Measurements from ENCODE around the gene PPCS. TPM values are rescaled to one million over a fixed set of nuclear protein-coding genes. Genes with fewer than 3 reads are reported as not detected.
A peak's percentile ranks its signal among the peaks of the same experiment; 100 is the strongest.
"Not testable (repeated sequence)": the region's sequence is repeated elsewhere in the genome, so short reads cannot be mapped to it uniquely, and the experiment has no call there.

PPCS gene
- polyA plus RNA-seq, 4 donors = 76.9 to 88.1 (median 83.7) TPM

GRCh38 chr1:42449256-42449655, 7.1 kb upstream of the PPCS start:
- DNase-seq (ENCODE audit: low read depth in 4 of 4, low spot score in 2 of 4) = no peak

DNA sequence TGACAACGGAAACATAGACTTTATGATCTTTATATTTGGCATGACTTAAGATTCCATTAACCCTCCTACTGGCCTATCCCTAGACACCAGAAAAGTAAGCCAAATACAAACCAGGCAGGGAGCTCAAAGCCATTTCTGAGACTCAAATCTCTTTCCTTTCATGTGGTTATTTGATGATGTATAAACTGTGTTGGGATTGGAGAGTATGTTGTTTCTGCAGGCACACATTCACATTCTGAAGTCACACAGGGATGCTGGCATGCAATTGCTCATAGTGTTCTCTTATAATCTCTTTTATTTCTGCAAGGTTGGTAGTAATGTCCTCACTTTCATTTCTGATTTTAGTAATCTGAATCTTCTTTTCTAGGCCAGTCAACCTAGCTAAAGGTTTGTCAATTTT, 6.3 kb upstream of the PPCS start:
- no peak for DNase-seq (ENCODE audit: low read depth in 4 of 4, low spot score in 2 of 4)

DNA sequence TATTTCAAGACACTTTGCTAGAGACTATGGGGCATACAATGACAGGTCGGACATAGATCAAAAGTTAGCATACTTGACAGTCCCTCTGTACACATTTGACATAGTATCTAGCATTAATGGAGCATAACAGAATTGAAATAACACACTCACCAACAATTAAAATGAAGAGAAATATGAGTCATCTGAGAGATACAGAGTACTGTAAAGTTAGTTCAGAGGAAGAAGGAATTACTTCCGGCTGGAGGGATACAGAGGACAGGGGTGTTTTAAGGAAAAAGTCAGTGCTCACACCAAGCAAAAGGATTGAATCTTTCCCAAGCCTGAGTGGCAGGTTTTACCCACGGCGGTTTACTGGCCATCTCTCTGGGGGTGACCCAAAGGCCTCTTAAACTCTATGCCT, 3.0 kb upstream of the PPCS start:
- no peak for DNase-seq (ENCODE audit: low read depth in 4 of 4, low spot score in 2 of 4)

DNA sequence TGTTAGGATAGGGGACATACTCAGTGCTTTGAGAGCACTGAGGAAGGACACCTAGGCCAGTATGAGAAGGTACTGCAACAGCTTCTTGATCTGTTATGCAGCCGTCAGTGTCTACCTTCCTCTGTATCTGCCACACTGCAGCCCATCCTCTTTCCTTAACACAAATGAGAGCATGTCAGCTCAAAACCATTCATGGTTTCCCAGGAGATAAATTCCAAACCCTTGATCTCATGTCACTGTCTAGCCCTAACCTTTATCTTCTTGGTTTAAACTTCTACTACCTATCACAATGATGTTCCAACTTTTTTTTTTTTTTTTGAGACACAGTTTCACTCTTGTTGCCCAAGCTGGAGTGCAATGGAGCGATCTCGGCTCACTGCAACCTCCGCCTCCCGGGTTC, 1.9 kb upstream of the PPCS start:
- DNase-seq (ENCODE audit: low read depth in 4 of 4, low spot score in 2 of 4) = no peak

- peak in 3 of 4 donors; percentile 19 to 50 (median 32) for DNase-seq (ENCODE audit: low read depth in 4 of 4, low spot score in 2 of 4)
Observed at GRCh38 chr1:42456754-42457089, 379 bp downstream of the PPCS start.

- DNase-seq (ENCODE audit: low read depth in 4 of 4, low spot score in 2 of 4) = no peak
Observed at GRCh38 chr1:42461196-42461595, 4.9 kb downstream of the PPCS start.

GRCh38 chr1:42462828-42463763, 6.8 kb downstream of the PPCS start, which contains the start of gene CCDC30:
TSS of gene CCDC30 (plus strand) at chr1:42463286. CDS start at chr1:42480552, 17,266 bp downstream.
- peak; percentile 89 to 97 (median 94) for DNase-seq (ENCODE audit: low read depth in 4 of 4, low spot score in 2 of 4)

DNA sequence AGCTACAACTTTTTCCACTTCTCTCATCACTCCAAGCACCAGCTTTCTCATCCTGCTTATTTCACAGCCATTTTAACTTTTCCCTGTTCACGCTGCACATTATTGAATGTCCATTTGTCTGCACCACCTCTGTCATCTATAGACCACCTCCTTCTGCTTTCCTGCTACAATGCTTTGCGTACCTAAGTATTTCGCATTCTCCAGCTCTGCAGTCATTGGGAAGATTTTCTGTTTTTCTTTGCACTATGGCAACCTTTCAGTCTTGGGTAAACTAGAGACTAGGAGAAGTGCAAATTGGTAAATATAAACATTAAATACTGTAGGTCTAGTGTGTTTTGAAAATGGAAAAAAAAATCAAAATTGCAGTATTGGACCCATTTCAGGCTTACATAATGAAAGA, 7.6 kb downstream of the PPCS start:
- peak in 2 of 4 donors; percentile 13 for DNase-seq (ENCODE audit: low read depth in 4 of 4, low spot score in 2 of 4)

- no peak for DNase-seq (ENCODE audit: low read depth in 4 of 4, low spot score in 2 of 4)
Observed at GRCh38 chr1:42466030-42466429, 9.7 kb downstream of the PPCS start.

DNA sequence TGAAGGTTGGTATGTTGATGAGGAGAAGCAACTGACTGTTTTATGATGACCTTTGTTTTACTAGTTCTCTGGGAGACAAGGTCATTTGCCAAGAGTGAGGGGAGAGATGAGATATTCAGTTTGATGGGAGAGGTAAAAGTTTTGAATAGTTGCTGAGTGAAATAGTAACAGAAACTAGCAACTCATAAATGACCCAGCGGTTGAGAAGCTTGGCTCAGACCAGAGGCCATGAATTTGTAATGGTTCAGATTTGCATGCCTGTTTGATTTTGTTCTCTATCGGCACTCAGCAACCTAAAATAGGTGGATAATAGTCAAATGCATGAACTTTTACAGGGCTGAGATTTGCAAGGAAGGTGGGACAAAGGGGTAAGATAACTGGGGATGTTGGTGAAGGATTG, 13.4 kb downstream of the PPCS start:
- DNase-seq (ENCODE audit: low read depth in 4 of 4, low spot score in 2 of 4) = no peak

DNA sequence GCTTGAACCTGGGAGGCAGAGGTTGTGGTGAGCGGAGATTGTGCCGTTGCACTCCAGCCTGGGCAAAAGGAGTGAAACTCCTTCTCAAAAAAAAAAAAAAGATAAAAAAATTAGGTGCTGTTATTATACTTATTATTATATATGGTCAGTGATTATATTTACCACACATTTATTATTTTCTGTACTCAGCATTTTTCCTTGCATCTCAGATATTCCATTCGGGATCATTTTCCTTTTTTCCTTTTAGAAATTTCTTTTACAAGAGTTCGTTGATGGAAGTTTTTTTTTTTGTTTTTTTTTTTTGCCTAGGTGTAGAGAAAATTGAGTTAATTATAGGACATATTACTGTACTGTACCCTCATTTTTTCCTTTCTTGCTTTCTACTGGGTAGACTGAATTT, 20.3 kb downstream of the PPCS start:
- no peak for DNase-seq (ENCODE audit: low read depth in 4 of 4, low spot score in 2 of 4)

DNA sequence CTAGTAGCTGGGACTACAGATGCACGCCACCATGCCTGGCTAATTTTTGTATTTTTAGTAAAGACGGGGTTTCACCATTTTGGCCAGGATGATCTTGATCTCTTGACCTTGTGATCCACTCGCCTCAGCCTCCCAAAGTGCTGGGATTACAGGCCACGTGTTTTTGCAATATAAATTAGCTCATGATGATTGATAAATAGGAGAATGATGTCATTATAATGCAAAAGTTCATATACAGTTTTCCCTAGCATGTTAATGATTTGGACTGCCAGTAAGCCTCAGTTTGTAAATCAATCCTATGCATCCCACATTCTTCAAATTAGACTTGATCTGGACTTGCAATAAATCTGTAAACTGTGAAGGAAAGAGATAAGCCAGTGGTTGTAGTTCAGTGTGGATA, 21.0 kb downstream of the PPCS start:
- not testable (repeated sequence) for DNase-seq (ENCODE audit: low read depth in 4 of 4, low spot score in 2 of 4)

DNA sequence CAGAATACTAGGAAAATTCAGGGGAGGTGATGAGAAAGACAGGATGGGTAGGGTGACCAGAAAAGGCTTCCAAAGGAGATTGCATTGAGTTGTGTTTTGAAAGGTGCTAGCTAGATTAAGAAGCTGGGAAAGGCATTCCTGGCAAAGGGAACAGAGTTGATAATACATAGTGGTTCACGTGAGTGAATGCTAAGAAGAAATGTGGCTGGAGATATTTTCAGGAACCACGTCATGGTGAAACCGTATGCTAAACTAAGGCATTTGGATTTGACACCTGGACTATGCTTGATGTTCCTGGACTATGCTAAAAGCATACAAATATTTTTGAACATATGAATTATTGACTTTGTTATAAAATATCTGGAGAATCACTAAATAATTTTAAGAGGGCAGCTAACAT, 21.4 kb downstream of the PPCS start:
- no peak for DNase-seq (ENCODE audit: low read depth in 4 of 4, low spot score in 2 of 4)

- no peak for DNase-seq (ENCODE audit: low read depth in 4 of 4, low spot score in 2 of 4)
Observed at GRCh38 chr1:42479621-42480020, 23.3 kb downstream of the PPCS start.

DNA sequence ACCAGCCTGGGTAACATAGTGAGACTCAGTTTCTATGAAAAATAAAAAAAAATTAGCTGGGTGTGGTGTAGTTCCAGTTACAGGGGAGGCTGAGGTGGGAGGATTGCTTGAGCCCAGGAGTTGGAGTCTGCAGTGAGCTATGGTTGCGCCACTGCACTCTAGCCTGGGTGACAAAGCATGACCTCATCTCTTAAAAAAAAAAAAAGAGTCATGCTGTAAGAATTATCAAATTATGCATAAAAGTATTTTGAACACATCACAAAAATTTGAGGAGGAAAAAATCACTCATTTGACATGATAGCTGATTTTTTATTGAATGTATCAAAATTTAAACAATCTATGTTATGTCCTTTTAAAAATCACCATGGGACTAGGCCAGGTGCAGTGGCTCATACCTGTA, 24.6 kb downstream of the PPCS start:
- DNase-seq (ENCODE audit: low read depth in 4 of 4, low spot score in 2 of 4) = no peak

DNA sequence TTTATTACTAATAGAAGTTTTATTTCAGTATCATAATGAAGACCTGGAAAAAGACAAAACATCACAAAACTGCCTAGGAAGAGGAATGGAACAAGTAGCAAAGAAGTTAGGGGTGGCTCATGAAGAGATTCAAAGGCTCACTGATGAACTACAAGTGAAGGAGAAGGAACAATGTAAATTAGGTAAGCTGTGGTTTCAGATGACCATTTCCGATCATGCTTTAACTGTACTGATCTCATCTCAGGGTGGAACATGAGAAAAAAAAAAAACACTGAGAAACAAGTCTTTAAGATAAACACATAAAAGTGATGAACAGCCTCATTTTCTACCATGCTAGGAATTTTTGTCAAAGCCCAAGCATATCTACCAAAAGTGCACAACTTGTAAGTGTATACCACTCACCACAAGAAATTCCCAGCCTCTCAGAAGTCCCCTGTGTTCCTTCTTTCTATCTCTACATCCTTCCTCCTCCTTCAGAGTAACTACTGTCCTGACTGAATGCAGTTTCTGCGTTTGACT, 26.4 kb downstream of the PPCS start:
- no peak for DNase-seq (ENCODE audit: low read depth in 4 of 4, low spot score in 2 of 4)

- no peak for DNase-seq (ENCODE audit: low read depth in 4 of 4, low spot score in 2 of 4)
Observed at GRCh38 chr1:42484382-42484781, 28.0 kb downstream of the PPCS start.

- no peak for DNase-seq (ENCODE audit: low read depth in 4 of 4, low spot score in 2 of 4)
Observed at GRCh38 chr1:42490237-42490636, 33.9 kb downstream of the PPCS start.

DNA sequence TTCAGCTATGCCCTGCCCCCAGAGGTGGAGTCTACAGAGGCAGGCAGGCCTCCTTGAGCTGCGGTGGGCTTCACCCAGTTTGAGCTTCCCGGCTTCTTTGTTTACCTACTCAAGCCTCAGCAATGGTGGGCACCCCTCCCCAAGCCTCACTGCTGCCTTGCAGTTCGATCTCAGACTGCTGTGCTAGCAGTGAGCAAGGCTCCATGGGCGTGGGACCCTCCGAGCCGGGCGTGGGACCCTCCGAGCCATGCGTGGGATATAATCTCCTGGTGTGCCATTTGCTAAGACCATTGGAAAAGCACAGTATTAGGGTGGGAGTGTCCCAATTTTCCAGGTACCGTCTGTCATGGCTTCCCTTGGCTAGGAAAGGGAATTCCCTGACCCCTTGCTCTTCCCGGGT, 45.7 kb downstream of the PPCS start:
- not testable (repeated sequence) for DNase-seq (ENCODE audit: low read depth in 4 of 4, low spot score in 2 of 4)

- DNase-seq (ENCODE audit: low read depth in 4 of 4, low spot score in 2 of 4) = no peak
Observed at GRCh38 chr1:42504535-42505128, 48.3 kb downstream of the PPCS start.

DNA sequence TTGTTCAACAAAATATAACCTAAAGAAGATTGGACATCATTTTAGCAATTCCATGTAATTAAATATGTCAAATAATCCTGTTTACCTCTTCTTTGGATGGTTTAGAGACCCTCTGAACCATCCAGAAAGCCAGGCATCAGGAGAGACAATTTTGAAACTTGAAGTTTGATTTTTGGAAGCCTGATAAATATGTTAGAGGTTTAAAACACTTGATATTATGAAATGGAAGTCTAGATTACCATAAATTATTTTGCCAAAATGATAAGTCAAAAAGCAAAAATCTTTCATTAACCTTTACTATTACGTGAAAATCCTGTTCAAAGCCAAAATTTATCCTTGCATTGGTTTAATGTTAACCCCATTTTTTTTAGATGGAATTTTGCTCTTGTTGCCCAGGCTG, 50.2 kb downstream of the PPCS start:
- DNase-seq (ENCODE audit: low read depth in 4 of 4, low spot score in 2 of 4) = no peak
